Measurements from ENCODE around the gene PITPNM3. TPM values are rescaled to one million over a fixed set of nuclear protein-coding genes. Genes with fewer than 3 reads are reported as not detected.

Gene PITPNM3
- total RNA-seq, 1 donor from 2014 or later, result 0.72 TPM

- DNase-seq (ENCODE audit: low read depth), result no peak
These were observed 4.4 kb downstream of the PITPNM3 start for GRCh38 chr17:6551869-6552531.

GRCh38 chr17:6551356-6551755 lies 5.0 kb downstream of the PITPNM3 start:
- no peak for DNase-seq (ENCODE audit: low read depth)

- DNase-seq (ENCODE audit: low read depth), result no peak
These were observed 6.8 kb downstream of the PITPNM3 start for GRCh38 chr17:6549384-6550036.

GRCh38 chr17:6548578-6549330 lies 7.6 kb downstream of the PITPNM3 start:
- DNase-seq (ENCODE audit: low read depth), result peak; percentile 19

GRCh38 chr17:6548034-6548433 lies 8.3 kb downstream of the PITPNM3 start:
- no peak for DNase-seq (ENCODE audit: low read depth)

- no peak for DNase-seq (ENCODE audit: low read depth)
These were observed 9.0 kb downstream of the PITPNM3 start for GRCh38 chr17:6547336-6547735.

- peak; percentile 97 for DNase-seq (ENCODE audit: low read depth)
These were observed 10.2 kb downstream of the PITPNM3 start for GRCh38 chr17:6546069-6546718.

- DNase-seq (ENCODE audit: low read depth), result no peak
These were observed 11.1 kb downstream of the PITPNM3 start for GRCh38 chr17:6545291-6545690.

- DNase-seq (ENCODE audit: low read depth), result no peak
These were observed 12.4 kb downstream of the PITPNM3 start for GRCh38 chr17:6544011-6544370.

GRCh38 chr17:6543079-6544010 lies 13.0 kb downstream of the PITPNM3 start:
- no peak for DNase-seq (ENCODE audit: low read depth)

- no peak for DNase-seq (ENCODE audit: low read depth)
These were observed 13.8 kb downstream of the PITPNM3 start for GRCh38 chr17:6542577-6542976.

GRCh38 chr17:6541886-6542285 lies 14.5 kb downstream of the PITPNM3 start:
- DNase-seq (ENCODE audit: low read depth), result no peak

GRCh38 chr17:6539871-6540270 lies 16.5 kb downstream of the PITPNM3 start:
- DNase-seq (ENCODE audit: low read depth), result no peak

GRCh38 chr17:6536566-6537065 lies 19.7 kb downstream of the PITPNM3 start:
- no peak for DNase-seq (ENCODE audit: low read depth)

- no peak for DNase-seq (ENCODE audit: low read depth)
These were observed 20.3 kb downstream of the PITPNM3 start for GRCh38 chr17:6536053-6536452.

- DNase-seq (ENCODE audit: low read depth), result no peak
These were observed 21.4 kb downstream of the PITPNM3 start for GRCh38 chr17:6534846-6535514.

GRCh38 chr17:6532441-6532885 lies 23.9 kb downstream of the PITPNM3 start:
- DNase-seq (ENCODE audit: low read depth), result no peak

- no peak for DNase-seq (ENCODE audit: low read depth)
These were observed 24.8 kb downstream of the PITPNM3 start for GRCh38 chr17:6531575-6531974.

- no peak for DNase-seq (ENCODE audit: low read depth)
These were observed 25.9 kb downstream of the PITPNM3 start for GRCh38 chr17:6530324-6530920.

- DNase-seq (ENCODE audit: low read depth), result no peak
These were observed 27.8 kb downstream of the PITPNM3 start for GRCh38 chr17:6528557-6528956.
